ENCODE data around the gene TAS2R1. TPM values are rescaled to one million over a fixed set of nuclear protein-coding genes. Genes with fewer than 3 reads are reported as not detected.

Gene TAS2R1
- total RNA-seq, 1 experiment from 2014 or later: not detected

DNA sequence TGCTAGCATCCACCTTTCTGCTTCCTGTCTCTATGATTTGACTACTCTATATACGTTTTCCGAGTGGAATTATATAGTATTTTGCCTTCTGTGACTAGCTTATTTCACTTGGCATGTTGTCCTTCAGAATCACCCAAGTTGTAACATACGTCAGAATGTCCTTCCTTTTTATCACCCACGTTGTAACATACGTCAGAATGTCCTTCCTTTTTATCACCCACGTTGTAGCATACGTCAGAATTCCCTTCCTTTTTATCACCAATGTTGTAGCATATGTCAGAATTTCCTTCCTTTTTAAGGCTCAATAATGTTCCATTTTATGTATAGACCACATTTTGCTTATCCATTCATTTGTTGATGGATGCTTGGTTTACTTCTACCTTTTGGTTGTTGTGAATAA, 22.9 kb upstream of the TAS2R1 start:
- H3K4me2 ChIP-seq (ENCODE audit: low read length): no peak overlapping the region
- H3K79me2 ChIP-seq (ENCODE audit: insufficient read depth, low read length): no peaks in the 10 kb centered on the region
- TF ChIP-seq, protein P1, sequence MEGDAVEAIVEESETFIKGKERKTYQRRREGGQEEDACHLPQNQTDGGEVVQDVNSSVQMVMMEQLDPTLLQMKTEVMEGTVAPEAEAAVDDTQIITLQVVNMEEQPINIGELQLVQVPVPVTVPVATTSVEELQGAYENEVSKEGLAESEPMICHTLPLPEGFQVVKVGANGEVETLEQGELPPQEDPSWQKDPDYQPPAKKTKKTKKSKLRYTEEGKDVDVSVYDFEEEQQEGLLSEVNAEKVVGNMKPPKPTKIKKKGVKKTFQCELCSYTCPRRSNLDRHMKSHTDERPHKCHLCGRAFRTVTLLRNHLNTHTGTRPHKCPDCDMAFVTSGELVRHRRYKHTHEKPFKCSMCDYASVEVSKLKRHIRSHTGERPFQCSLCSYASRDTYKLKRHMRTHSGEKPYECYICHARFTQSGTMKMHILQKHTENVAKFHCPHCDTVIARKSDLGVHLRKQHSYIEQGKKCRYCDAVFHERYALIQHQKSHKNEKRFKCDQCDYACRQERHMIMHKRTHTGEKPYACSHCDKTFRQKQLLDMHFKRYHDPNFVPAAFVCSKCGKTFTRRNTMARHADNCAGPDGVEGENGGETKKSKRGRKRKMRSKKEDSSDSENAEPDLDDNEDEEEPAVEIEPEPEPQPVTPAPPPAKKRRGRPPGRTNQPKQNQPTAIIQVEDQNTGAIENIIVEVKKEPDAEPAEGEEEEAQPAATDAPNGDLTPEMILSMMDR (IDR thresholded peaks at IDR 0.05 in 2 of 3, conservative IDR thresholded peaks at IDR 0.05 in 1 of 3; ENCODE audit: borderline replicate concordance in 1 of 3, insufficient read depth in 1 of 3, low read depth in 2 of 3, low read length in 2 of 3): no peak
- TF ChIP-seq SP1 (IDR thresholded peaks at IDR 0.05; ENCODE audit: low read depth): no peak
- no peak for TF ChIP-seq YY1 (IDR thresholded peaks at IDR 0.05; ENCODE audit: extremely low read depth, insufficient replicate concordance, low read depth, low read length)
- TF ChIP-seq POLR2AphosphoS5 (IDR thresholded peaks at IDR 0.05; ENCODE audit: low read depth, low read length): no peak
- TF ChIP-seq EGR1 (IDR thresholded peaks at IDR 0.05; ENCODE audit: low read depth): no peak
- no peak for TF ChIP-seq POLR2A (IDR thresholded peaks at IDR 0.05; ENCODE audit: borderline replicate concordance, extremely low read depth, insufficient read depth, insufficient read length)
- no peak for TF ChIP-seq EZH2 (IDR thresholded peaks at IDR 0.05)
- TF ChIP-seq CEBPB (IDR thresholded peaks at IDR 0.05; ENCODE audit: low read depth): no peak
- no peak for TF ChIP-seq SIN3A (IDR thresholded peaks at IDR 0.05; ENCODE audit: low read depth)
- no peak for TF ChIP-seq RAD21 (IDR thresholded peaks at IDR 0.05; ENCODE audit: low read depth)
- TF ChIP-seq, protein P2, sequence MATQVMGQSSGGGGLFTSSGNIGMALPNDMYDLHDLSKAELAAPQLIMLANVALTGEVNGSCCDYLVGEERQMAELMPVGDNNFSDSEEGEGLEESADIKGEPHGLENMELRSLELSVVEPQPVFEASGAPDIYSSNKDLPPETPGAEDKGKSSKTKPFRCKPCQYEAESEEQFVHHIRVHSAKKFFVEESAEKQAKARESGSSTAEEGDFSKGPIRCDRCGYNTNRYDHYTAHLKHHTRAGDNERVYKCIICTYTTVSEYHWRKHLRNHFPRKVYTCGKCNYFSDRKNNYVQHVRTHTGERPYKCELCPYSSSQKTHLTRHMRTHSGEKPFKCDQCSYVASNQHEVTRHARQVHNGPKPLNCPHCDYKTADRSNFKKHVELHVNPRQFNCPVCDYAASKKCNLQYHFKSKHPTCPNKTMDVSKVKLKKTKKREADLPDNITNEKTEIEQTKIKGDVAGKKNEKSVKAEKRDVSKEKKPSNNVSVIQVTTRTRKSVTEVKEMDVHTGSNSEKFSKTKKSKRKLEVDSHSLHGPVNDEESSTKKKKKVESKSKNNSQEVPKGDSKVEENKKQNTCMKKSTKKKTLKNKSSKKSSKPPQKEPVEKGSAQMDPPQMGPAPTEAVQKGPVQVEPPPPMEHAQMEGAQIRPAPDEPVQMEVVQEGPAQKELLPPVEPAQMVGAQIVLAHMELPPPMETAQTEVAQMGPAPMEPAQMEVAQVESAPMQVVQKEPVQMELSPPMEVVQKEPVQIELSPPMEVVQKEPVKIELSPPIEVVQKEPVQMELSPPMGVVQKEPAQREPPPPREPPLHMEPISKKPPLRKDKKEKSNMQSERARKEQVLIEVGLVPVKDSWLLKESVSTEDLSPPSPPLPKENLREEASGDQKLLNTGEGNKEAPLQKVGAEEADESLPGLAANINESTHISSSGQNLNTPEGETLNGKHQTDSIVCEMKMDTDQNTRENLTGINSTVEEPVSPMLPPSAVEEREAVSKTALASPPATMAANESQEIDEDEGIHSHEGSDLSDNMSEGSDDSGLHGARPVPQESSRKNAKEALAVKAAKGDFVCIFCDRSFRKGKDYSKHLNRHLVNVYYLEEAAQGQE (IDR thresholded peaks at IDR 0.05; ENCODE audit: low read depth): no peak
- TF ChIP-seq EZH2phosphoT487 (IDR thresholded peaks at IDR 0.05; ENCODE audit: borderline replicate concordance): no peak
- TF ChIP-seq, protein P3, sequence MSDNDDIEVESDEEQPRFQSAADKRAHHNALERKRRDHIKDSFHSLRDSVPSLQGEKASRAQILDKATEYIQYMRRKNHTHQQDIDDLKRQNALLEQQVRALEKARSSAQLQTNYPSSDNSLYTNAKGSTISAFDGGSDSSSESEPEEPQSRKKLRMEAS (IDR thresholded peaks at IDR 0.05): no peak
- no peak for TF ChIP-seq SRF (IDR thresholded peaks at IDR 0.05; ENCODE audit: low read depth)
- TF ChIP-seq FOSL1 (IDR thresholded peaks at IDR 0.05; ENCODE audit: low read depth): no peak
- TF ChIP-seq JUND (IDR thresholded peaks at IDR 0.05): no peak
- TF ChIP-seq ZNF274 (IDR thresholded peaks at IDR 0.05; ENCODE audit: low read depth, low read length): no peak
- TF ChIP-seq, protein P4, sequence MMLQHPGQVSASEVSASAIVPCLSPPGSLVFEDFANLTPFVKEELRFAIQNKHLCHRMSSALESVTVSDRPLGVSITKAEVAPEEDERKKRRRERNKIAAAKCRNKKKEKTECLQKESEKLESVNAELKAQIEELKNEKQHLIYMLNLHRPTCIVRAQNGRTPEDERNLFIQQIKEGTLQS (IDR thresholded peaks at IDR 0.05): no peak
- no peaks in the 10 kb centered on the region for H3K4me1 ChIP-seq (ENCODE audit: control insufficient read depth in 1 of 2, insufficient read depth in 2 of 2, low read length in 2 of 2)
- POLR2A ChIA-PET: no interaction called here
- H3K36me3 ChIP-seq (ENCODE audit: control insufficient read depth in 1 of 2, insufficient read depth in 2 of 2, low read length in 2 of 2): no peaks in the 10 kb centered on the region
- intact Hi-C loops (cut with micrococcal nuclease): no loop called here
- no peaks in the 10 kb centered on the region for H3K9me2 ChIP-seq (ENCODE audit: insufficient read depth)
- RAD21 ChIA-PET (ENCODE audit: low non-redundant PET in 1 of 2, low total read pairs in 2 of 2, uncharacterized antibody in 2 of 2, unreplicated experiment in 2 of 2): no interaction called here
- no peak overlapping the region for H3K9ac ChIP-seq (ENCODE audit: low read length)
- DNase-seq (ENCODE audit: low read depth, low spot score): no peak
- H3K4me3 ChIP-seq (replicated peaks in 1 of 2; ENCODE audit: low read depth in 1 of 2, low read length in 2 of 2): no peak overlapping the region
- CTCF ChIA-PET: no interaction called here
- no peaks in the 10 kb centered on the region for H4K20me1 ChIP-seq (ENCODE audit: insufficient read depth)
- no peak overlapping the region for H3K27ac ChIP-seq (ENCODE audit: low read depth, low read length)
- no peaks in the 10 kb centered on the region; a peak in 1 of 4 replicates for H3K9me3 ChIP-seq (ENCODE audit: control insufficient read depth in 1 of 2, insufficient read depth in 1 of 2, low read depth in 1 of 2, low read length in 2 of 2)
- BruUV-seq (replicated peaks): no TSS peak
- ATAC-seq: no peak
- no peak overlapping the region for H2AFZ ChIP-seq (ENCODE audit: low read depth, low read length, poor library complexity, severe bottlenecking)
- no peaks in the 10 kb centered on the region for H3K27me3 ChIP-seq (ENCODE audit: insufficient read depth, low read length)

Measured in HCT116 (cell line).